ENCODE data around the gene CNR2. TPM values are rescaled to one million over a fixed set of nuclear protein-coding genes. Genes with fewer than 3 reads are reported as not detected.

The CNR2 gene
- total and polyA plus RNA-seq, 2 of the 4 experiments (the other 2 are of a cell fraction), result not detected

DNA sequence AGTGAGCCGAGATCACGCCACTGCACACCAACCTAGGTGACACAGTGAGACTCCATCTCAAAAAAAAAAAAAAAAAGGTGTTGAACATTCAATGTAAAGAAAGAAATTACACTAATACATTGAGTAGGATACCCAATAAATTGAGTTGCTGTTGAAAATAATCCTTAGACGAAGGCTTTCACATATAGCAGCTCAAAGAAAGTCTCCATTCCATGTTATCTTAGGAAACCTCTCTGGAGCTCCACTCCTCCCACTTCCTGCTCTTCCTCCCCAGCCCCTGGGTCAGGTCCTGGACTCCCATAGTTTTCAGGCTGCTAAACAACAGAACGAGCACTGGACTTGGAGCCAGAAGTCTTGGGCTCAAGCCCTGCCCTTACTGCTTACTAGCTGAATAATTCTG, 15.6 kb upstream of the CNR2 start:
- no peaks in the 10 kb centered on the region for H3K9me3 ChIP-seq (ENCODE audit: control insufficient read depth, insufficient read depth, low read length)
- no peak overlapping the region for H2AK5ac ChIP-seq (ENCODE audit: low read depth, low read length)
- WGBS, 2 experiments (ENCODE audit: extremely low coverage in 2 of 2, insufficient read length in 1 of 2), result 80% methylated on average over 1 of the region's 4 CpGs; no CpG with 5 or more reads in 1 of the 2 experiments
- H4K5ac ChIP-seq (ENCODE audit: low read depth, low read length), result no peak overlapping the region
- H3K4me1 ChIP-seq (ENCODE audit: control insufficient read depth, insufficient read depth, low read length), result no peaks in the 10 kb centered on the region
- no peak overlapping the region for H3K56ac ChIP-seq (ENCODE audit: extremely low read depth, insufficient read depth, low read length)
- H2BK15ac ChIP-seq (ENCODE audit: low read depth, low read length), result no peak overlapping the region
- no TSS peak for BruUV-seq (replicated peaks)
- H4K8ac ChIP-seq (ENCODE audit: low read depth in 2 of 2, low read length in 2 of 2), result no peak overlapping the region
- no peak overlapping the region for H3K23ac ChIP-seq (ENCODE audit: low read depth, low read length)
- dilution Hi-C loops (cut with HindIII; ENCODE audit: low sequenced_read_pairs, unreplicated experiment) (no loop called here), in situ Hi-C loops (cut with MboI; ENCODE audit: low sequenced_read_pairs) (no loop called here), intact Hi-C loops (cut with micrococcal nuclease) (no loop called here)
- H3K18ac ChIP-seq (ENCODE audit: low read depth, low read length), result no peak overlapping the region
- H3K27ac ChIP-seq (ENCODE audit: insufficient read depth, low read length), result no peak overlapping the region
- no peaks in the 10 kb centered on the region for H4K20me1 ChIP-seq (ENCODE audit: insufficient read depth, low read length)
- no peak overlapping the region for H3K4me2 ChIP-seq (ENCODE audit: low read depth, low read length)
- ChIA-PET POLR2A (ENCODE audit: unreplicated experiment) (no interaction called here), CTCF (interaction anchor here (0.7 to 0.9 kb wide), 2 partner anchors 16 to 61 kb away, joined by 3 to 5 read pairs; no protein-coding TSS in a partner anchor)
- no peak for ATAC-seq (ENCODE audit: low read depth)
- H2BK20ac ChIP-seq (ENCODE audit: low read depth, low read length), result no peak overlapping the region
- H2AK9ac ChIP-seq (replicated peaks; ENCODE audit: low read depth, low read length, poor library complexity), result no peak overlapping the region
- no peak overlapping the region for H3K14ac ChIP-seq (replicated peaks; ENCODE audit: low read depth, low read length)
- no peak for DNase-seq
- no peaks in the 10 kb centered on the region for H3K9me1 ChIP-seq (ENCODE audit: insufficient read depth, low read length)
- no peaks in the 10 kb centered on the region for H3K79me1 ChIP-seq (ENCODE audit: low read depth in 1 of 2, low read length in 2 of 2)
- no peak overlapping the region for H4K91ac ChIP-seq (ENCODE audit: insufficient read depth, low read depth, low read length)
- H3K4ac ChIP-seq (ENCODE audit: low read depth, low read length), result no peak overlapping the region
- no peak overlapping the region for H2BK5ac ChIP-seq (ENCODE audit: low read depth, low read length, poor library complexity, severe bottlenecking)
- no peak overlapping the region for H3K4me3 ChIP-seq (ENCODE audit: insufficient read depth, low read depth, low read length)
- H2BK120ac ChIP-seq (ENCODE audit: low read depth, low read length), result no peak overlapping the region
- H3K27me3 ChIP-seq (ENCODE audit: control insufficient read depth, insufficient read depth, low read length), result peaks cover 17% of the 10 kb centered on the region
- no peaks in the 10 kb centered on the region for H3K36me3 ChIP-seq (ENCODE audit: control insufficient read depth, insufficient read depth, low read length)
- no peak overlapping the region for H3K9ac ChIP-seq (ENCODE audit: low read depth, low read length)
- TF ChIP-seq CEBPB (IDR thresholded peaks at IDR 0.05; ENCODE audit: low read depth, low read length) (no peak), BHLHE40 (IDR thresholded peaks at IDR 0.05; ENCODE audit: low read depth, low read length) (no peak), RAD21 (IDR thresholded peaks at IDR 0.05; ENCODE audit: low read length) (no peak), CHD1 (IDR thresholded peaks at IDR 0.05; ENCODE audit: low read depth, low read length) (no peak), FOS (IDR thresholded peaks at IDR 0.05; ENCODE audit: low read depth, low read length) (no peak), MXI1 (IDR thresholded peaks at IDR 0.05; ENCODE audit: borderline replicate concordance, low read depth, low read length) (no peak)
- TF ChIP-seq, protein P1, sequence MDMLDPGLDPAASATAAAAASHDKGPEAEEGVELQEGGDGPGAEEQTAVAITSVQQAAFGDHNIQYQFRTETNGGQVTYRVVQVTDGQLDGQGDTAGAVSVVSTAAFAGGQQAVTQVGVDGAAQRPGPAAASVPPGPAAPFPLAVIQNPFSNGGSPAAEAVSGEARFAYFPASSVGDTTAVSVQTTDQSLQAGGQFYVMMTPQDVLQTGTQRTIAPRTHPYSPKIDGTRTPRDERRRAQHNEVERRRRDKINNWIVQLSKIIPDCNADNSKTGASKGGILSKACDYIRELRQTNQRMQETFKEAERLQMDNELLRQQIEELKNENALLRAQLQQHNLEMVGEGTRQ (IDR thresholded peaks at IDR 0.05; ENCODE audit: low read depth, low read length), result no peak
- TF ChIP-seq, protein P2, sequence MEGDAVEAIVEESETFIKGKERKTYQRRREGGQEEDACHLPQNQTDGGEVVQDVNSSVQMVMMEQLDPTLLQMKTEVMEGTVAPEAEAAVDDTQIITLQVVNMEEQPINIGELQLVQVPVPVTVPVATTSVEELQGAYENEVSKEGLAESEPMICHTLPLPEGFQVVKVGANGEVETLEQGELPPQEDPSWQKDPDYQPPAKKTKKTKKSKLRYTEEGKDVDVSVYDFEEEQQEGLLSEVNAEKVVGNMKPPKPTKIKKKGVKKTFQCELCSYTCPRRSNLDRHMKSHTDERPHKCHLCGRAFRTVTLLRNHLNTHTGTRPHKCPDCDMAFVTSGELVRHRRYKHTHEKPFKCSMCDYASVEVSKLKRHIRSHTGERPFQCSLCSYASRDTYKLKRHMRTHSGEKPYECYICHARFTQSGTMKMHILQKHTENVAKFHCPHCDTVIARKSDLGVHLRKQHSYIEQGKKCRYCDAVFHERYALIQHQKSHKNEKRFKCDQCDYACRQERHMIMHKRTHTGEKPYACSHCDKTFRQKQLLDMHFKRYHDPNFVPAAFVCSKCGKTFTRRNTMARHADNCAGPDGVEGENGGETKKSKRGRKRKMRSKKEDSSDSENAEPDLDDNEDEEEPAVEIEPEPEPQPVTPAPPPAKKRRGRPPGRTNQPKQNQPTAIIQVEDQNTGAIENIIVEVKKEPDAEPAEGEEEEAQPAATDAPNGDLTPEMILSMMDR (conservative IDR thresholded peaks at IDR 0.05; ENCODE audit: low read depth, low read length), result no peak
- H2AFZ ChIP-seq (replicated peaks; ENCODE audit: low read length, poor library complexity), result no peak overlapping the region
